Spleen (tissue), 7 donors: Measurements from ENCODE around the gene FHIT.
"Not testable (repeated sequence)": the region's sequence is repeated elsewhere in the genome, so short reads cannot be mapped to it uniquely, and the experiment has no call there.

ENCODE experiments used
- CTCF ChIP-seq, 11 experiments: fragments of 200-600 bp in 7 of 11; fragments of 450-650 bp in 4 of 11; sonication (generic) in 4 of 11; IDR thresholded peaks in 8 of 11; conservative IDR thresholded peaks in 3 of 11; 1 replicate in 7 of 11; 2 replicates in 4 of 11; pipeline versions ENCODE4 v1.4.0 to v1.8.0; 2016 to 2021; ENCODE audit warnings: antibody characterized with exemption in 11 of 11, inconsistent platforms in 4 of 11, mild to moderate bottlenecking in 1 of 11
- POLR2A ChIP-seq, 3 donors: fragments of 450-650 bp; IDR thresholded peaks; one replicate each; pipeline ENCODE4 v1.5.1; 2017; ENCODE audit warnings: antibody characterized with exemption in 3 of 3, mild to moderate bottlenecking in 1 of 3
- POLR2AphosphoS5 ChIP-seq, 3 donors: sonication (generic); formaldehyde crosslinking; IDR thresholded peaks; one replicate each; pipeline ENCODE4 v1.5.1; 2017; ENCODE audit warnings: antibody characterized with exemption in 3 of 3
- donor health status: DM: no; HTN: no; CAD: no; lungs with moderate emphysema.
- donor health status: DM: no; HTN: no; CAD: no.
- donor health status: DM: no; HTN: no; CAD: no.

- not testable (repeated sequence) for TF ChIP-seq CTCF (IDR thresholded peaks at IDR 0.05 in 8 of 11, conservative IDR thresholded peaks at IDR 0.05 in 3 of 11); POLR2AphosphoS5 (IDR thresholded peaks at IDR 0.05); POLR2A (IDR thresholded peaks at IDR 0.05)
Measured at GRCh38 chr3:61216171-61216570, 35.1 kb downstream of the FHIT start.
